Measurements from ENCODE around the gene KRT25.

KRT25 gene

GRCh38 chr17:40755231-40755630 lies at the start of gene KRT25:
Gene KRT25 (minus strand): TSS chr17:40755331. CDS start chr17:40755271, 60 bp downstream.
- TF ChIP-seq CTCF (IDR thresholded peaks at IDR 0.05) (no peak), ZFX (IDR thresholded peaks at IDR 0.05; ENCODE audit: borderline replicate concordance) (no peak)
- H3K27ac ChIP-seq, result no peak within 1 kb of the TSS

GRCh38 chr17:40803617-40804082 lies 48.5 kb upstream of the KRT25 start:
- TF ChIP-seq ZFX (IDR thresholded peaks at IDR 0.05; ENCODE audit: borderline replicate concordance) (no peak), CTCF (IDR thresholded peaks at IDR 0.05) (peak; percentile 93)

GRCh38 chr17:40801157-40801556 lies 46.0 kb upstream of the KRT25 start:
- TF ChIP-seq ZFX (IDR thresholded peaks at IDR 0.05; ENCODE audit: borderline replicate concordance) (no peak), CTCF (IDR thresholded peaks at IDR 0.05) (no peak)

More at GRCh38 chr17:40803617-40804082, 48.5 kb upstream of the KRT25 start:
- no peak overlapping the region for H3K27ac ChIP-seq

GRCh38 chr17:40800381-40800780 lies 45.2 kb upstream of the KRT25 start:
- no peak overlapping the region for H3K27ac ChIP-seq
- TF ChIP-seq ZFX (IDR thresholded peaks at IDR 0.05; ENCODE audit: borderline replicate concordance) (no peak), CTCF (IDR thresholded peaks at IDR 0.05) (no peak)

More at GRCh38 chr17:40801157-40801556, 46.0 kb upstream of the KRT25 start:
- H3K27ac ChIP-seq, result no peak overlapping the region

GRCh38 chr17:40799859-40800258 lies 44.7 kb upstream of the KRT25 start, which contains the start of gene KRT28:
Gene KRT28 (minus strand): TSS chr17:40799959. CDS start chr17:40799893, 66 bp downstream.
- no peak within 1 kb of the TSS for H3K27ac ChIP-seq
- TF ChIP-seq ZFX (IDR thresholded peaks at IDR 0.05; ENCODE audit: borderline replicate concordance) (no peak), CTCF (IDR thresholded peaks at IDR 0.05) (no peak)

GRCh38 chr17:40796846-40797245 lies 41.7 kb upstream of the KRT25 start:
- no peak overlapping the region for H3K27ac ChIP-seq
- no peak for TF ChIP-seq ZFX (IDR thresholded peaks at IDR 0.05; ENCODE audit: borderline replicate concordance)

- TF ChIP-seq ZFX (IDR thresholded peaks at IDR 0.05; ENCODE audit: borderline replicate concordance) (no peak), CTCF (IDR thresholded peaks at IDR 0.05) (no peak)
- H3K27ac ChIP-seq, result no peak overlapping the region
Observed at GRCh38 chr17:40795019-40795667, 40.0 kb upstream of the KRT25 start.
